Lung (tissue), 12 donors: Measurements from ENCODE around the gene MAN2C1. TPM values are rescaled to one million over a fixed set of nuclear protein-coding genes. Genes with fewer than 3 reads are reported as not detected.
"Not testable (repeated sequence)": the region's sequence is repeated elsewhere in the genome, so short reads cannot be mapped to it uniquely, and the experiment has no call there.

ENCODE experiments used
- ATAC-seq: fragments of 200-7000 bp; cut with Tn5 transposase; one replicate; pipeline ENCODE4 v1.9.1; 2020; ENCODE audit warnings: moderate number of reproducible peaks; ENCODE audit not compliant: insufficient read depth, low FRiP score
- DNase-seq, 3 donors: peaks; one replicate each; pipeline ENCODE4 v3.0.0-alpha.2; 2013 to 2017
- H3K27ac ChIP-seq, 2 donors: one replicate each; pipeline ENCODE4 v1.5.1; 2013; ENCODE audit warnings: mild to moderate bottlenecking in 2 of 2, moderate library complexity in 2 of 2, control low read depth in 1 of 2, inconsistent platforms in 1 of 2, low read depth in 1 of 2, low read length in 1 of 2
- H3K27me3 ChIP-seq, 3 donors: one replicate each; pipeline ENCODE4 v1.5.1; 2013; ENCODE audit warnings: low read length in 2 of 3; ENCODE audit not compliant: control insufficient read depth in 3 of 3, insufficient read depth in 3 of 3
- H3K36me3 ChIP-seq, 4 donors: one replicate each; pipeline ENCODE4 v1.5.1; 2013; ENCODE audit warnings: low read length in 4 of 4, mild to moderate bottlenecking in 1 of 4, moderate library complexity in 1 of 4; ENCODE audit not compliant: control insufficient read depth in 4 of 4, insufficient read depth in 4 of 4
- H3K4me1 ChIP-seq, 5 donors: one replicate each; pipeline ENCODE4 v1.5.1; 2013; ENCODE audit warnings: low read length in 5 of 5, mild to moderate bottlenecking in 2 of 5, moderate library complexity in 1 of 5; ENCODE audit not compliant: control insufficient read depth in 5 of 5, insufficient read depth in 5 of 5
- H3K4me3 ChIP-seq: one replicate; pipeline ENCODE4 v1.5.1; 2013; ENCODE audit warnings: mild to moderate bottlenecking, control low read depth, moderate library complexity
- H3K9ac ChIP-seq, 2 donors: one replicate each; pipeline ENCODE4 v1.5.1; 2013; ENCODE audit warnings: low read length in 2 of 2, control low read depth in 1 of 2; ENCODE audit not compliant: insufficient read depth in 1 of 2
- H3K9me3 ChIP-seq, 4 donors: one replicate each; pipeline ENCODE4 v1.5.1; 2013; ENCODE audit warnings: low read length in 3 of 4, mild to moderate bottlenecking in 1 of 4, moderate library complexity in 1 of 4; ENCODE audit not compliant: control insufficient read depth in 4 of 4, insufficient read depth in 3 of 4
- CTCF ChIP-seq: IDR thresholded peaks from 2 replicates; pipeline ENCODE4 v1.5.1; 2012; ENCODE audit warnings: mild to moderate bottlenecking; ENCODE audit errors: control extremely low read depth, extremely low read depth
- WGBS, 2 donors: extraction: QIAGEN DNeasy Blood & Tissue Kit; methylation state at CpG; one replicate each; pipeline ENCODE4 v1.1.7; 2013; 5-methylcytosine and 5-hydroxymethylcytosine counted together
- polyA plus RNA-seq, 2 donors: library from polyadenylated mRNA; stranded (reverse); fragments of 200-250 nt; gene quantifications; one replicate each; pipeline ENCODE4 v1.2.1, GENCODE V29; 2013
- total RNA-seq, 2 donors: library from RNA; depleted of rRNA in 1 of 2; stranded (reverse); fragments of >200 nt in 1 of 2; gene quantifications; one replicate each; pipeline ENCODE4 v1.2.1, GENCODE V29; 2014 to 2021
- donor health status: control.
- donor health status: control.
- donor health status: Bipolar disorder and iron deficiency.
- donor health status: healthy.
- donor health status: DM: yes; HTN: yes; CAD: no.

Gene MAN2C1
- total and polyA plus RNA-seq, 4 donors, result 139 to 321 (median 217) TPM

GRCh38 chr15:75338661-75339240, 29.7 kb downstream of the MAN2C1 start:
- Histone ChIP-seq H3K4me1 (peaks cover 0 to 13% (median 4%) of the 10 kb centered on the region in 5 donors), H3K9ac (no peak overlapping the region), H3K9me3 (no peaks in the 10 kb centered on the region), H3K27me3 (no peaks in the 10 kb centered on the region), H3K36me3 (peaks cover 0 to 11% (median 2%) of the 10 kb centered on the region in 4 donors), H3K4me3 (no peak overlapping the region), H3K27ac (no peak overlapping the region)
- no peak for DNase-seq
- no peak for TF ChIP-seq CTCF
- 92 to 93% methylated on average over 10 to 11 of the region's 11 CpGs for WGBS, 2 donors
- no peak for ATAC-seq

GRCh38 chr15:75335705-75336355, 32.6 kb downstream of the MAN2C1 start, which contains the start of gene COMMD4:
Gene COMMD4, plus strand, starts transcription at chr15:75336063. Its CDS starts 27 bp downstream, at chr15:75336090.
- Histone ChIP-seq H3K9ac (peak within 1 kb of the TSS; percentile 55), H3K9me3 (no peaks in the 10 kb centered on the region), H3K27ac (peak within 1 kb of the TSS; percentile 69 to 76), H3K36me3 (peaks cover 0 to 11% (median 0%) of the 10 kb centered on the region in 4 donors), H3K4me1 (peaks cover 0 to 13% (median 4%) of the 10 kb centered on the region in 5 donors), H3K27me3 (no peaks in the 10 kb centered on the region), H3K4me3 (peak within 1 kb of the TSS; percentile 95)
- peak; percentile 90 for ATAC-seq
- no peak for TF ChIP-seq CTCF
- 0% methylated on average over 39 to 42 of the region's 42 CpGs for WGBS, 2 donors
- DNase-seq, result peak; percentile 97 to 98 (median 98)

- no peaks in the 10 kb centered on the region for H3K27me3 ChIP-seq
- no peaks in the 10 kb centered on the region for H3K9me3 ChIP-seq
- peak overlapping the region in 1 of 2 donors; percentile 55 for H3K9ac ChIP-seq
- no peak for TF ChIP-seq CTCF
- H3K4me3 ChIP-seq, result no peak overlapping the region
- H3K27ac ChIP-seq, result peak overlapping the region in 1 of 2 donors; percentile 76
- ATAC-seq (no peak), DNase-seq (no peak)
- peaks cover 0 to 11% (median 0%) of the 10 kb centered on the region in 4 donors for H3K36me3 ChIP-seq
- H3K4me1 ChIP-seq, result peaks cover 0 to 13% (median 4%) of the 10 kb centered on the region in 5 donors
- WGBS, 2 donors, result 33 to 37% methylated on average over 3 of the region's 3 CpGs
These were observed 33.1 kb downstream of the MAN2C1 start for GRCh38 chr15:75335313-75335704.

- H3K9ac ChIP-seq, DNase-seq, ATAC-seq, H3K36me3 ChIP-seq, H3K9me3 ChIP-seq, H3K27ac ChIP-seq, H3K4me3 ChIP-seq, H3K27me3 ChIP-seq: not testable (repeated sequence)
- H3K4me1 ChIP-seq, result peaks cover 0 to 13% (median 4%) of the 10 kb centered on the region in 5 donors
- 90 to 95% methylated on average over 15 of the region's 15 CpGs for WGBS, 2 donors
These were observed 34.6 kb downstream of the MAN2C1 start for GRCh38 chr15:75333654-75334419.

- WGBS, 2 donors, result 83 to 92% methylated on average over 7 of the region's 7 CpGs
These were observed 36.3 kb downstream of the MAN2C1 start for GRCh38 chr15:75332093-75332492.

More at GRCh38 chr15:75332093-75332492, 36.3 kb downstream of the MAN2C1 start:
- not testable (repeated sequence) for H3K27me3 ChIP-seq, ATAC-seq, H3K9ac ChIP-seq, H3K36me3 ChIP-seq, H3K9me3 ChIP-seq, H3K4me3 ChIP-seq, DNase-seq, H3K27ac ChIP-seq
- peaks cover 0 to 13% (median 4%) of the 10 kb centered on the region in 5 donors for H3K4me1 ChIP-seq
